Left renal cortex interstitium (tissue), 4 donors: Measurements from ENCODE around the gene GLIPR2. TPM values are rescaled to one million over a fixed set of nuclear protein-coding genes. Genes with fewer than 3 reads are reported as not detected.
A peak's percentile ranks its signal among the peaks of the same experiment; 100 is the strongest.
"Not testable (repeated sequence)": the region's sequence is repeated elsewhere in the genome, so short reads cannot be mapped to it uniquely, and the experiment has no call there.

Experiments used
- DNase-seq, 4 donors: peaks; one replicate each; pipeline ENCODE4 v3.0.0-alpha.2; 2013; ENCODE audit warnings: low read depth in 4 of 4, low spot score in 2 of 4, missing footprints in 1 of 4
- polyA plus RNA-seq, 4 donors: library from polyadenylated mRNA; unstranded; fragments of 120-200 nt; gene quantifications; one replicate each; pipeline ENCODE4 v1.2.1, GENCODE V29; 2013; ENCODE audit not compliant: insufficient read length in 4 of 4

The GLIPR2 gene
- 10 to 100 TPM; 37.7 to 44.7 (median 38.9) TPM for polyA plus RNA-seq

- peak in 2 of 4 donors; percentile 19 to 41 for DNase-seq
Observed at GRCh38 chr9:36136272-36136893, at the start of gene GLIPR2. TSS of gene GLIPR2 (plus strand) at chr9:36136733. CDS start at chr9:36136779, 46 bp downstream.

- DNase-seq: not testable (repeated sequence)
Observed at GRCh38 chr9:36087054-36087453, 49.5 kb upstream of the GLIPR2 start.

GRCh38 chr9:36088020-36088419 is 48.5 kb upstream of the GLIPR2 start:
- DNase-seq: no peak

- peak in 2 of 4 donors; percentile 26 to 50 for DNase-seq
Observed at GRCh38 chr9:36091026-36091953, 45.2 kb upstream of the GLIPR2 start.

GRCh38 chr9:36092014-36092413 is 44.5 kb upstream of the GLIPR2 start:
- DNase-seq: no peak

- DNase-seq: no peak
Observed at GRCh38 chr9:36092509-36093215, 43.9 kb upstream of the GLIPR2 start.

- no peak for DNase-seq
Observed at GRCh38 chr9:36093384-36093783, 43.1 kb upstream of the GLIPR2 start.

GRCh38 chr9:36099718-36100117 is 36.8 kb upstream of the GLIPR2 start:
- DNase-seq: no peak

GRCh38 chr9:36100532-36100931 is 36.0 kb upstream of the GLIPR2 start:
- DNase-seq: no peak

- DNase-seq: no peak
Observed at GRCh38 chr9:36101916-36102741, 34.4 kb upstream of the GLIPR2 start.

GRCh38 chr9:36102742-36103495 is 33.6 kb upstream of the GLIPR2 start:
- DNase-seq: peak in 2 of 4 donors; percentile 37 to 52

- DNase-seq: no peak
Observed at GRCh38 chr9:36109071-36109470, 27.5 kb upstream of the GLIPR2 start.

- no peak for DNase-seq
Observed at GRCh38 chr9:36110434-36110833, 26.1 kb upstream of the GLIPR2 start.

- no peak for DNase-seq
Observed at GRCh38 chr9:36112516-36112915, 24.0 kb upstream of the GLIPR2 start.

GRCh38 chr9:36113999-36114398 is 22.5 kb upstream of the GLIPR2 start:
- no peak for DNase-seq

- no peak for DNase-seq
Observed at GRCh38 chr9:36116593-36116992, 19.9 kb upstream of the GLIPR2 start.

- DNase-seq: no peak
Observed at GRCh38 chr9:36118201-36118600, 18.3 kb upstream of the GLIPR2 start.

GRCh38 chr9:36118706-36119105 is 17.8 kb upstream of the GLIPR2 start:
- no peak for DNase-seq

GRCh38 chr9:36119476-36119875 is 17.1 kb upstream of the GLIPR2 start:
- no peak for DNase-seq

GRCh38 chr9:36120705-36121104 is 15.8 kb upstream of the GLIPR2 start:
- no peak for DNase-seq
